ENCODE measurements around the gene MMP28.
"Not testable (repeated sequence)": the region's sequence is repeated elsewhere in the genome, so short reads cannot be mapped to it uniquely, and the experiment has no call there.

MMP28 gene

DNA sequence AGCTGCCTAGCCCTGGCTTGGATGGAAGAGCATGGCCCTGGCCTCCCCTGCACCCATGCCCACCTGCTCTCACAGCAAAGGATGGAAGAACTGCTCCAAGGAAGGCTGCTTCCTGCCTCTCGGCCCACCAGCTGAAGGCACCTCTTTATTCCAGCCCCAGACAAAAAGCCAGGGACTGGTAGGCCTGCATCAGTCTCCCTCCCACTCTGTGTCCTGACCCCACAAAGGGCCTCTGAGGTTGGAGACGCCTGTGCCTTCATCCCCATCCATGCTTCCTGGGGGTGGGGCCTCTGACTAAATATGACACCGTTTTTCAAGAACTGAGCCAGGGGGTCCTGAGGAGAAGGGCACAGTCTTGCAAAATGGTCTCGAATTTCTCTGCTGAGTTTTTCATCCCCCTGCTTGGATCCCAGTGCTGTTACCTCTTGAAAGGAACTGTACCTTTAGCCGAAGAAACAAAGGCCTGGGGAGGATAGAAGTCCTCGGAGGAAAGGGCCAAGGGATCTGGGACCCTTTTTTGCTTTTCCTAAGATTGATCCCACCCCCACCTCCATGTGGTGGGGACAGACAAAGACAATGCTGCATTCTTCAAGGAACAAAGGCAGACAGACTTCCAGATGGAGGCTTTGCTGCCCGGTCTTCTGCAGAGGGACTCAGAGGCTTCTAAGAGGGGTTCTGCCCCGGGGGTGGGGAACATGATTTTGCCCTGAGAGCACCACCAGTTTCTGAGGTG lies 29.5 kb downstream of the MMP28 start:
- no peak for DNase-seq

- no peak for DNase-seq
These were observed 30.2 kb downstream of the MMP28 start for GRCh38 chr17:35765086-35765710.

GRCh38 chr17:35764123-35764991 lies 31.1 kb downstream of the MMP28 start:
- DNase-seq, result peak; percentile 82 to 95

- no peak for DNase-seq
These were observed 31.7 kb downstream of the MMP28 start for GRCh38 chr17:35763767-35764122.

- no peak for DNase-seq
These were observed 33.8 kb downstream of the MMP28 start for GRCh38 chr17:35761601-35762000.

GRCh38 chr17:35760587-35760986 lies 34.9 kb downstream of the MMP28 start, which contains the start of gene C17orf50:
Gene C17orf50, plus strand, starts transcription at chr17:35760887. Its CDS starts 55 bp downstream, at chr17:35760942.
- DNase-seq, result no peak

DNA sequence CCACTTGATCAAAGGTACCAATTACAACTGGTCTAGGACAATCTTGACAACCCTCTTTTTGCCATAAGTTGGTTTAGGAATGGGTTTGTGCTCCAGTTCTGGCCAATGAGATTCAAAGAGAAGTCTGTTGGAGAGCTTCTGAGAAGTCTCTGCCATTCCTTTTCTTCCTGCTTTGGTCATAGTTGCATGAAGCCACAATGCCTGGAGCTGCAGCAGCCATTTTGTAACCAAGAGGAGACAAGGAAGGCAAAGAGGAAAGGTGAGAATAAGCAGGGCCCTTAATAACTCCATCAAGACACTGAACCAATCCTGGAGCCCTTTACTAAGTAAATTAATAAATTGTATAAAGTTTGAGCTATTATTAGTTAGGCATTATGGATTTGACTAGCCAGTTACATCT lies 38.2 kb downstream of the MMP28 start:
- DNase-seq, result no peak

- DNase-seq, result no peak
These were observed 42.3 kb downstream of the MMP28 start, which contains the start of gene GAS2L2 for GRCh38 chr17:35752945-35753764. Gene GAS2L2, minus strand, starts transcription at chr17:35753239. Its CDS starts 389 bp downstream, at chr17:35752850.

DNA sequence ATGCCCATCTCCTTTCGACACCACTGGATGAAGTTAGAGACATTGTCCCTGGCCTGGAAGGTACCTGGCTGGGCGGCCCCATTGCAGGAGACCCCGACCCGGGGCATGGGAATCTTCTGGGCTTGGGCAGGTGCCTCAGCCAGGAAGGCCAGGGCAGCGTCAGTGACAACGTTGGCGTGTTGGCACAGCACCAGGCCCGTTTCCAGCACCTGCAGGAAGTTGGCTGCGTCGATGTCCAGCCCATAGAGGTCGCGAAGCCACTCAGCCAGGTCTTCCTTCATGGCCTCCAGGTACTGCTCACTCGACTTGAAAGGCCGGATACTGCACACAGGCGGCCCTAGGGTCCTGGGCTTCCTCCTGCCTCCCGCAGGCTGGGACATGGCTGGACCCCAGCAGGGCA lies 43.0 kb downstream of the MMP28 start:
- no peak for DNase-seq

DNA sequence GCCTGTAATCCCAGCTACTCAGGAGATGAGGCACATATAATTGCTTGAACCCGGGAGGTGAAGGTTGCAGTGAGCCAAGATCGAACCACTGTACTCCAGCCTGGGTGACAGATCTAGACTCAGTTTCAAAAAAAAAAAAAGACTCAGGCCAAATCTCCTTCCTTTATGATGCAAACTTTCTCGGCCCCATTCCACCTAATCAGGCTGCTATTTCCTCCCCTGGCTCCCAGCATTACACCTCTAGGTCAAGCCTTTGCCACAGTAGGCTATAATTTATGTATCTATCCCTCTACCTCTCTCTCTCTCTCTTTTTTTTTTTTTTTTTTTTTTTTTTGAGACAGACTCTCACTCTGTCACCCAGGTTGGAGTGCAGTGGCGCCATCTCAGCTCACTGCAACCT lies 43.9 kb downstream of the MMP28 start:
- not testable (repeated sequence) for DNase-seq

- no peak for DNase-seq
These were observed 44.7 kb downstream of the MMP28 start for GRCh38 chr17:35750526-35751395.

DNA sequence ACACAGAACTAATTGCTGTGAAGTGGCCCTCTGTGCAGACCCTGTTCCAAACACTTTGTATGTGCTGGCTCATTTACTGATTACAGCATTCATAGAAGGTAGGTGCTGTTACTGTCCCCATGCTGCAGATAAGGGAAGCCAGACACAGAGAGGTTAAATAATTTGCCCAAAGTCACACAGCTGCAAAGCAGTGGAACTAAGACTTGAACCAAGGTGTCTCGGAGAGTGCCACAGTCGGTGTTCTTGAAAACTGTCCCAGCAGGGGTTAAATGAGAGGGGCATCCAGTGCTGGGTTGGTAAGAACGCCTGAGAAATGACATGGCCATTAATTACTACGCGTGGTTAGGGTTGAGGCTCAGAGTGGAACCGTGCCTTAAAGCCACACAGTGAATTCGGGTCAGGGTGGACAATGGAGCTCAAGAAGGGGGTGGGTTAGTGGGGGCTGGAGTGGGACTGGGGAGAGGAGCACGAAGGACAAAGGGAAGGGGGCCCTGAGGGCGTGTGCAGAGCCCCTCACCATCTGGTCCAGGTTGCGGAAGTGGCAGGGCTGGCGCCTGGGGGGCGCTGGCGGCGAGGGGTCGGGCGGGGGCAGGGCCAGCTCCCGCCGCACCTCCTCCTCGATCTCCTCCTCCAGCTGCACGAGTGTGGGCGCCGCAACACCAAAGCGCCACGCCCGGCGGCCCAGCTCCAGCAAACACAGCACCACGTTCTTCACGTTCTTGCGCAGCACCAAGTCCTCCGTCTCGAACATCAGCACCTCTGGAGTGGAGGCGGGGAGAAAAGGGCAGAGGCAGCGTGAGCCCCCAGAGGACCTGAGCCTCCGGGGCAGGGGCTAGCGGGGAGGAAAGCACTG lies 45.7 kb downstream of the MMP28 start:
- DNase-seq, result peak in 1 of 2 experiments; percentile 43

DNA sequence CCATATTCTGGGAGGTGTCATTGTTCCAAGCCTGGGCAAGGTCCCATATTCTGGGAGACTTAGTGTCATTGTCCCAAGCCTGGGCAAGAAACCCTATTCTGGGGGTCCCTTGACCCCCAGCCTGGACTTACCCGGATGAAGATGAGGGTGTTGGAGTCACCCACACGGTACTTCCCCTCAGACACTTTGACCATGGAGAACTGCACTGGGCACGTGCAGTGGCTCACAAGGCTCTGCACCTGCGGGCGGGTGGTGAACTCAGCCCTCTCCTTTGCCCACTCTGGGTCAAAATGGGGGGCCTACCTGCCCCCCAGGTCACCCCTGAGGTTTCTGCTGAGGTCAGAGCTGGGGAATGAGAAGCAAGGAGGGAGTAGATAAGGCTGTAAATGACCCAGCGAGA lies 46.5 kb downstream of the MMP28 start:
- DNase-seq, result no peak

- DNase-seq, result no peak
These were observed 47.0 kb downstream of the MMP28 start for GRCh38 chr17:35748341-35748841.

GRCh38 chr17:35747540-35748017 lies 47.9 kb downstream of the MMP28 start:
- peak; percentile 31 to 79 for DNase-seq

DNA sequence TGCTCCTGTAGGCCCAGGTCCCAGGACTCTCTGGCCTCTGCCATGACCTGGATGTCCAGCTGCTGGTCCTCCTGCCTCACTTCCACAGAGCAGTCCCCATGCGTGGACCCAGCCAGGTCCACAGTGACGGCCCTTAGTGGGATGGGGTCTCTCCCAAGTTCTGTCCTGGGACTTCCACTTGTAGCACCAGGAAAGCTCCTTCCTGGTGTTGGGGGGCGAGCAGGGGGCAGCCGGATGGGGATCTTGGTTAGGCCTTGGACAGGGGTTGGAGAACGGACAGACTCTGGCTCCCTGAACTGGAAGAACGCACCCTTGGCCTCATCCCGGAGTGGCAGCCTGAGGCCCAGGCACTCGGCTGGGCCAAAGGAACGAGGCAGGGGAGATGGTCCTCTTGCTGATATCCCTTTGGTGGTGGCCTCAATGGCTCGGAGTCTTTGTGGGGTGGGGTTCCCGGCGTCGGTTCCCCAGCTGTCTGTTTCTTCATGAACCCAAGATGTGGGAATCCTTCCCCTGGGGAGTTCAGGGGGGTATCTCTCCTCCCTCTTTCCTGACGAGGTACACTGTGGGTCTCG lies 49.6 kb downstream of the MMP28 start:
- DNase-seq, result no peak

DNA sequence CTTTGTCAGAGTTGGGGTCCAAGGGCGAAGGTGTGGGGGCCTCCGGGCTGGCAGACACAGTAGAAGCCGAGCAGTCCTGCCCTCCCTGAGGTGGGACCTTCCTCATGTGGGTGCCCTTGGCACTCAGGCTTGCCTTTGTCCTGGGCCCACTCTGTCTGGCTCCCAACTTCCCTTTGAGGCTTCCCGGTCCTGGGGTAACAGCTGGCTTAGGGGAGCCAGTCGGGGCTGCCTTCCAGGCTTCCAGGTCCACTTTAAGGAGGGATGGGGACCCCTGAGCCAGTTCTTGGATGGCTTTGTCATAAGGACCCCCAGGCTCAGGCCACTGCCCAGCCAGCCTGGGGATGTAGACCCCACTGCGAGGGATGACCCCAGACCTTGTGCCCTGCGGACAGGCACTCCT lies 50.2 kb downstream of the MMP28 start:
- DNase-seq, result no peak

GRCh38 chr17:35744830-35745229 lies 50.6 kb downstream of the MMP28 start:
- DNase-seq, result no peak

- DNase-seq, result no peak
These were observed 51.7 kb downstream of the MMP28 start for GRCh38 chr17:35743626-35744328.

Measured in NCI-H526 (cell line).